CD14-positive monocyte (primary cell): ENCODE data around the gene SPATA16. TPM values are rescaled to one million over a fixed set of nuclear protein-coding genes. Genes with fewer than 3 reads are reported as not detected.

Source experiments
- DNase-seq, 3 donors: peaks; one replicate each; pipeline ENCODE4 v3.0.0-alpha.2; 2011 to 2022
- H2AFZ ChIP-seq: 2 replicates; pipeline ENCODE4 v1.6.0; 2012; ENCODE audit warnings: mild to moderate bottlenecking, low read depth, low read length, inconsistent platforms; ENCODE audit not compliant: insufficient read depth, poor library complexity, severe bottlenecking
- H3K27ac ChIP-seq, 2 donors: 1 replicate in 1 of 2; 2 replicates in 1 of 2; pipeline ENCODE4 v1.5.1; 2012 to 2013; ENCODE audit warnings: low read length in 2 of 2, control low read depth in 1 of 2, inconsistent platforms in 1 of 2, low read depth in 1 of 2, mild to moderate bottlenecking in 1 of 2
- H3K27me3 ChIP-seq, 2 donors: one replicate each; pipeline versions ENCODE4 v1.6.0 to v1.6.1; 2011 to 2013; ENCODE audit warnings: low read length in 2 of 2; ENCODE audit not compliant: control insufficient read depth in 2 of 2, insufficient read depth in 2 of 2
- H3K36me3 ChIP-seq, 2 donors: replicated peaks in 1 of 2; 1 replicate in 1 of 2; 2 replicates in 1 of 2; pipeline versions ENCODE4 v1.5.1 to v1.6.1; 2012 to 2013; ENCODE audit warnings: low read length in 2 of 2, control low read depth in 1 of 2, inconsistent platforms in 1 of 2, mild to moderate bottlenecking in 1 of 2; ENCODE audit not compliant: insufficient read depth in 2 of 2, control insufficient read depth in 1 of 2
- H3K4me1 ChIP-seq, 2 donors: 1 replicate in 1 of 2; 2 replicates in 1 of 2; pipeline versions ENCODE4 v1.5.1 to v1.6.1; 2012 to 2013; ENCODE audit warnings: low read length in 2 of 2, control low read depth in 1 of 2, inconsistent platforms in 1 of 2, mild to moderate bottlenecking in 1 of 2, moderate library complexity in 1 of 2; ENCODE audit not compliant: insufficient read depth in 2 of 2, control insufficient read depth in 1 of 2
- H3K4me2 ChIP-seq: replicated peaks from 2 replicates; pipeline ENCODE3; 2012; ENCODE audit warnings: low read length, moderate library complexity, mild to moderate bottlenecking; ENCODE audit not compliant: poor library complexity, severe bottlenecking; ENCODE audit errors: extremely low read depth
- H3K4me3 ChIP-seq, 3 experiments: fragments of 200-600 bp in 1 of 3; sonication (generic) in 1 of 3; replicated peaks in 1 of 3; 1 replicate in 2 of 3; 2 replicates in 1 of 3; pipeline ENCODE4 v1.5.1; 2011 to 2013; ENCODE audit warnings: low read length in 3 of 3, mild to moderate bottlenecking in 3 of 3, control low read depth in 2 of 3, low read depth in 2 of 3, inconsistent platforms in 1 of 3, moderate library complexity in 1 of 3
- H3K79me2 ChIP-seq: 2 replicates; pipeline ENCODE4 v1.6.0; 2012; ENCODE audit warnings: mild to moderate bottlenecking, control low read depth, inconsistent platforms, low read length, moderate library complexity; ENCODE audit not compliant: insufficient read depth
- H3K9ac ChIP-seq: 2 replicates; pipeline ENCODE4 v1.6.0; 2017; ENCODE audit warnings: low read length, mild to moderate bottlenecking; ENCODE audit not compliant: insufficient read depth, poor library complexity, severe bottlenecking
- H3K9me3 ChIP-seq, 2 donors: replicated peaks in 1 of 2; 1 replicate in 1 of 2; 2 replicates in 1 of 2; pipeline versions ENCODE4 v1.5.1 to v1.6.1; 2012 to 2013; ENCODE audit warnings: low read length in 2 of 2, control low read depth in 1 of 2; ENCODE audit not compliant: control insufficient read depth in 1 of 2, insufficient read depth in 1 of 2
- H4K20me1 ChIP-seq: 2 replicates; pipeline ENCODE4 v1.6.0; 2012; ENCODE audit warnings: mild to moderate bottlenecking, low read length, control low read depth, moderate library complexity; ENCODE audit not compliant: insufficient read depth
- H3K27ac Mint-ChIP-seq, 7 donors: one replicate each; pipeline ENCODE4 v1.8.0; 2020; ENCODE audit warnings: mild to moderate bottlenecking in 7 of 7, mixed read lengths in 7 of 7, moderate library complexity in 6 of 7, inconsistent platforms in 2 of 7
- H3K27me3 Mint-ChIP-seq, 3 donors: one replicate each; pipeline ENCODE4 v1.8.0; 2021 to 2022; ENCODE audit warnings: low read depth in 3 of 3, mild to moderate bottlenecking in 3 of 3, mixed read lengths in 3 of 3, moderate library complexity in 3 of 3, inconsistent platforms in 1 of 3
- H3K36me3 Mint-ChIP-seq, 2 donors: one replicate each; pipeline ENCODE4 v1.8.0; 2020; ENCODE audit warnings: mixed read lengths in 2 of 2, inconsistent platforms in 1 of 2, mild to moderate bottlenecking in 1 of 2
- H3K4me1 Mint-ChIP-seq: one replicate; pipeline ENCODE4 v1.8.0; 2020; ENCODE audit warnings: mild to moderate bottlenecking, mixed read lengths
- H3K4me3 Mint-ChIP-seq, 2 donors: one replicate each; pipeline ENCODE4 v1.8.0; 2020; ENCODE audit warnings: mild to moderate bottlenecking in 2 of 2, mixed read lengths in 2 of 2, moderate library complexity in 1 of 2
- H3K9me3 Mint-ChIP-seq, 7 donors: one replicate each; pipeline ENCODE4 v1.8.0; 2020 to 2022; ENCODE audit warnings: mixed read lengths in 7 of 7, mild to moderate bottlenecking in 6 of 7, moderate library complexity in 6 of 7, inconsistent platforms in 2 of 7
- WGBS: methylation state at CpG from one replicate; pipeline ENCODE4 v1.1.5; 2013; ENCODE audit warnings: missing lambda C conversion rate; ENCODE audit not compliant: insufficient coverage; 5-methylcytosine and 5-hydroxymethylcytosine counted together
- intact Hi-C, 2 donors: fragments of 100-400 bp; cut with micrococcal nuclease; formaldehyde crosslinking; loops; one replicate each; pipeline versions ENCODE4 v1.15.0 to v1.15.1; 2023
- polyA plus RNA-seq, 3 donors: library from polyadenylated mRNA; depleted of rRNA in 1 of 3; unstranded in 2 of 3; stranded (reverse) in 1 of 3; fragments of 300-500 nt in 2 of 3; fragments of >200 nt in 1 of 3; fragmentation: Illumina TruSeq in 2 of 3; gene quantifications; 1 replicate in 2 of 3; 2 replicates in 1 of 3; pipeline ENCODE4 v1.2.3, GENCODE V29; 2012 to 2021
- TF ChIP-seq, protein P1 (sequence below): fragments of 200-600 bp; IDR thresholded peaks from one replicate; pipeline ENCODE4 v1.8.0; 2022; ENCODE audit warnings: antibody characterized with exemption, mild to moderate bottlenecking

The SPATA16 gene
- polyA plus RNA-seq, 3 donors = not detected

DNA sequence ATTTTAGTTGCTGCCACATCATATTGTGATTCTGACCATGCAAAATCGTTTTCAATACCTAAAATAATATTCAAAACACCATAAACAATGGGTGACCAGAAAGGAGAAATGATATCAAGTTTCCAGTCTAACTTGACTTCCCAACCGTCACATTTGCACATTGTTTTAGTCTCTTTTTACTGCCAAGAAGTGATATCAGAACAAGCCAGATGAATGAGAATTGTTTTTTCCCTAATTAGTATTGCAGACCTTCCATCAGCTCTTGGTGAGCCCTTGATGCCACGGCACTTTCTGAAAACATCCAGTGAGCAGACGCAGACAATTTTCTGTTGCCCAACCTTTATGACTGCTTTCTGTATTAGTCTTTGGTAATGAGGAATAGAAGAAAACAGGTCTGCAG is 62.5 kb downstream of the SPATA16 start:
- Histone ChIP-seq H3K27ac (no peak overlapping the region), H3K9me3 (peaks cover 0 to 2% of the 10 kb centered on the region in 2 donors), H3K4me1 (no peaks in the 10 kb centered on the region), H4K20me1 (no peaks in the 10 kb centered on the region), H3K4me2 (no peak overlapping the region), H2AFZ (no peak overlapping the region), H3K27me3 (no peaks in the 10 kb centered on the region), H3K4me3 (no peak overlapping the region), H3K79me2 (no peaks in the 10 kb centered on the region), H3K9ac (no peak overlapping the region), H3K36me3 (no peaks in the 10 kb centered on the region)
- no peak overlapping the region for H3K27ac Mint-ChIP-seq
- H3K4me3 Mint-ChIP-seq = no peak overlapping the region
- 100% methylated on average over 1 of the region's 4 CpGs for WGBS
- H3K36me3 Mint-ChIP-seq = no peaks in the 10 kb centered on the region
- no peaks in the 10 kb centered on the region for H3K4me1 Mint-ChIP-seq
- DNase-seq = no peak
- H3K9me3 Mint-ChIP-seq = peaks cover 0 to 10% (median 2%) of the 10 kb centered on the region in 7 donors
- intact Hi-C loops = no loop called here
- TF ChIP-seq, protein P1, sequence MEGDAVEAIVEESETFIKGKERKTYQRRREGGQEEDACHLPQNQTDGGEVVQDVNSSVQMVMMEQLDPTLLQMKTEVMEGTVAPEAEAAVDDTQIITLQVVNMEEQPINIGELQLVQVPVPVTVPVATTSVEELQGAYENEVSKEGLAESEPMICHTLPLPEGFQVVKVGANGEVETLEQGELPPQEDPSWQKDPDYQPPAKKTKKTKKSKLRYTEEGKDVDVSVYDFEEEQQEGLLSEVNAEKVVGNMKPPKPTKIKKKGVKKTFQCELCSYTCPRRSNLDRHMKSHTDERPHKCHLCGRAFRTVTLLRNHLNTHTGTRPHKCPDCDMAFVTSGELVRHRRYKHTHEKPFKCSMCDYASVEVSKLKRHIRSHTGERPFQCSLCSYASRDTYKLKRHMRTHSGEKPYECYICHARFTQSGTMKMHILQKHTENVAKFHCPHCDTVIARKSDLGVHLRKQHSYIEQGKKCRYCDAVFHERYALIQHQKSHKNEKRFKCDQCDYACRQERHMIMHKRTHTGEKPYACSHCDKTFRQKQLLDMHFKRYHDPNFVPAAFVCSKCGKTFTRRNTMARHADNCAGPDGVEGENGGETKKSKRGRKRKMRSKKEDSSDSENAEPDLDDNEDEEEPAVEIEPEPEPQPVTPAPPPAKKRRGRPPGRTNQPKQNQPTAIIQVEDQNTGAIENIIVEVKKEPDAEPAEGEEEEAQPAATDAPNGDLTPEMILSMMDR = no peak
- H3K27me3 Mint-ChIP-seq = peaks cover 0 to 1% (median 0%) of the 10 kb centered on the region in 3 donors

DNA sequence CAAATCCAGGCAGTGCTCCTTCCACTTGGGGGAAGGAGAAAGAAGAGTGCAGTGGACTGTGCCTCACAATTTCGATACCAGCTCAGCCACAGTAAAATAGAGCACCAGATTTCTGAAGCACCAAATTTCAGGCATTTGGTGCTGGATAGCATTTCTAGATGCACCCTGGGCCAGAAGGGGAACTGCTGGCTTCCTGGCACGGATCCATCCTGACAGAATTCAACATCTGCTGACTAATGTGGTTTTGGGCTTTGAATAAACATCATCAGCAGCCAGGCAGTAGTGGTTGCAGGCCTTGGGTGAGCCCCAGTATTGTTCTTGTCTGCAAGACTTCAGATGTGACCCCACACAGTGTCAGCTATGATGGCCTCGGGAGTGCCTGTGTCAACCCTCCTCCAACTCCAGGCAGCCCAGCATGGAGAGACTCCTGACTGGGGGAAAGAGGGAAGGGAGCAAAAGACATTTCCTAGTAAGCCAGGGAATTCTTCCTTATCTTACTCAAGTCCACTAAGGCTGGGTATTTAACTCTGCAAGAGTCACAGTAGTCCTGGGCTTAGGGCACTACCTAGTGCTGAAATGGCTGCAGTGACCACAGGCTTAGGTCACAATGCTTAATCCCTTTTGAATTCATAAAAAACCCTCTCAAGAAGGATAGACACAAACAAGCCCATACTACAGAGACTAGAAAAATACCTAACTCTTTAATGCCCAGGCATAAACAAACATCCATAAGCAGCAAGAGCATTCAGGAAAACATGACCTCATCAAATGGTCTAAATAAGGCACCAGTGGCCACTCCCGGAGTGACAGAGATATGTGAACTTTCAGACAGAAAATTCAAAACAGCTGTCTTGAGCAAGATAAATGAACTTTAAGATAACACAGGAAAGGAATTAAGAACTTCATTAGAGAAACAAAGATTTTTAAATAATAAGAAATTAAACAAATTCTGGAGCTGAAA is 74.7 kb downstream of the SPATA16 start:
- H3K27ac Mint-ChIP-seq = no peak overlapping the region
- H3K27me3 Mint-ChIP-seq = peaks cover 0 to 4% (median 3%) of the 10 kb centered on the region in 3 donors
- TF ChIP-seq, protein P1 = no peak
- Histone ChIP-seq H3K36me3 (no peaks in the 10 kb centered on the region), H3K4me1 (no peaks in the 10 kb centered on the region), H4K20me1 (no peaks in the 10 kb centered on the region), H3K4me2 (no peak overlapping the region), H3K9me3 (no peaks in the 10 kb centered on the region), H3K27me3 (no peaks in the 10 kb centered on the region), H3K27ac (no peak overlapping the region), H3K79me2 (no peaks in the 10 kb centered on the region), H3K4me3 (no peak overlapping the region), H3K9ac (no peak overlapping the region), H2AFZ (no peak overlapping the region)
- H3K4me3 Mint-ChIP-seq = no peak overlapping the region
- H3K36me3 Mint-ChIP-seq = no peaks in the 10 kb centered on the region
- 0% methylated on average over 2 of the region's 4 CpGs for WGBS
- peaks cover 0 to 12% (median 2%) of the 10 kb centered on the region in 7 donors for H3K9me3 Mint-ChIP-seq
- intact Hi-C loops = no loop called here
- no peaks in the 10 kb centered on the region for H3K4me1 Mint-ChIP-seq
- DNase-seq = no peak
